Measurements from ENCODE around the gene SPC24. TPM values are rescaled to one million over a fixed set of nuclear protein-coding genes. Genes with fewer than 3 reads are reported as not detected.

Gene SPC24
- 3.8 TPM for total RNA-seq (ENCODE audit: unreplicated experiment)
- long read RNA-seq, partial matches to known transcripts: 1 of 4 reads
- long read RNA-seq, other reads (novel, unspliced or antisense): 3 of 4 reads

GRCh38 chr19:11155373-11156120 lies at the start of gene SPC24:
TSS of gene SPC24 (minus strand) at chr19:11155782. CDS start at chr19:11155776, 6 bp downstream.
- H3K4me1 Mint-ChIP-seq (ENCODE audit: low read depth, unreplicated experiment): no peaks in the 10 kb centered on the region
- H3K27me3 Mint-ChIP-seq (ENCODE audit: unreplicated experiment): no peaks in the 10 kb centered on the region
- H3K4me3 Mint-ChIP-seq (ENCODE audit: unreplicated experiment): peak within 1 kb of the TSS; percentile 80
- H3K9me3 Mint-ChIP-seq (ENCODE audit: unreplicated experiment): peaks cover 13% of the 10 kb centered on the region
- DNase-seq: peak; percentile 95
- no peak for TF ChIP-seq CTCF (IDR thresholded peaks at IDR 0.05; ENCODE audit: partially characterized antibody, unreplicated experiment)
- no peaks in the 10 kb centered on the region for H3K36me3 Mint-ChIP-seq (ENCODE audit: unreplicated experiment)
- peak within 1 kb of the TSS; percentile 66 for H3K27ac Mint-ChIP-seq (ENCODE audit: unreplicated experiment)

GRCh38 chr19:11204943-11205349 lies 49.4 kb upstream of the SPC24 start:
- H3K27ac Mint-ChIP-seq (ENCODE audit: unreplicated experiment): no peak overlapping the region
- H3K9me3 Mint-ChIP-seq (ENCODE audit: unreplicated experiment): peaks cover 2% of the 10 kb centered on the region
- no peaks in the 10 kb centered on the region for H3K36me3 Mint-ChIP-seq (ENCODE audit: unreplicated experiment)
- no peak overlapping the region for H3K4me3 Mint-ChIP-seq (ENCODE audit: unreplicated experiment)
- peaks cover 8% of the 10 kb centered on the region for H3K27me3 Mint-ChIP-seq (ENCODE audit: unreplicated experiment)
- TF ChIP-seq CTCF (IDR thresholded peaks at IDR 0.05; ENCODE audit: partially characterized antibody, unreplicated experiment): no peak
- no peak for DNase-seq
- no peaks in the 10 kb centered on the region for H3K4me1 Mint-ChIP-seq (ENCODE audit: low read depth, unreplicated experiment)

GRCh38 chr19:11204076-11204602 lies 48.6 kb upstream of the SPC24 start:
- Mint-ChIP-seq H3K9me3 (ENCODE audit: unreplicated experiment) (no peaks in the 10 kb centered on the region), H3K4me3 (ENCODE audit: unreplicated experiment) (no peak overlapping the region), H3K36me3 (ENCODE audit: unreplicated experiment) (peaks cover 3% of the 10 kb centered on the region), H3K27ac (ENCODE audit: unreplicated experiment) (no peak overlapping the region), H3K4me1 (ENCODE audit: low read depth, unreplicated experiment) (no peaks in the 10 kb centered on the region), H3K27me3 (ENCODE audit: unreplicated experiment) (peaks cover 4% of the 10 kb centered on the region)
- no peak for TF ChIP-seq CTCF (IDR thresholded peaks at IDR 0.05; ENCODE audit: partially characterized antibody, unreplicated experiment)
- no peak for DNase-seq

- peak; percentile 64 for TF ChIP-seq CTCF (IDR thresholded peaks at IDR 0.05; ENCODE audit: partially characterized antibody, unreplicated experiment)
- Mint-ChIP-seq H3K4me1 (ENCODE audit: low read depth, unreplicated experiment) (no peaks in the 10 kb centered on the region), H3K4me3 (ENCODE audit: unreplicated experiment) (no peak overlapping the region), H3K27me3 (ENCODE audit: unreplicated experiment) (peaks cover 3% of the 10 kb centered on the region), H3K36me3 (ENCODE audit: unreplicated experiment) (peaks cover 3% of the 10 kb centered on the region), H3K9me3 (ENCODE audit: unreplicated experiment) (no peaks in the 10 kb centered on the region), H3K27ac (ENCODE audit: unreplicated experiment) (peak overlapping the region; percentile 55)
- peak; percentile 69 for DNase-seq
Measured at GRCh38 chr19:11203194-11204075, 47.9 kb upstream of the SPC24 start.

All from glutamatergic neuron (in vitro differentiated cells).